GM19043 (cell line): Measurements from ENCODE around the gene RHOXF1.
"Not testable (repeated sequence)": the region's sequence is repeated elsewhere in the genome, so short reads cannot be mapped to it uniquely, and the experiment has no call there.

ENCODE experiments used
- ATAC-seq: cut with Tn5 transposase; IDR thresholded peaks from one replicate; pipeline ENCODE4 v1.9.1; 2021; ENCODE audit warnings: low read depth; ENCODE audit not compliant: unreplicated experiment

RHOXF1 gene

DNA sequence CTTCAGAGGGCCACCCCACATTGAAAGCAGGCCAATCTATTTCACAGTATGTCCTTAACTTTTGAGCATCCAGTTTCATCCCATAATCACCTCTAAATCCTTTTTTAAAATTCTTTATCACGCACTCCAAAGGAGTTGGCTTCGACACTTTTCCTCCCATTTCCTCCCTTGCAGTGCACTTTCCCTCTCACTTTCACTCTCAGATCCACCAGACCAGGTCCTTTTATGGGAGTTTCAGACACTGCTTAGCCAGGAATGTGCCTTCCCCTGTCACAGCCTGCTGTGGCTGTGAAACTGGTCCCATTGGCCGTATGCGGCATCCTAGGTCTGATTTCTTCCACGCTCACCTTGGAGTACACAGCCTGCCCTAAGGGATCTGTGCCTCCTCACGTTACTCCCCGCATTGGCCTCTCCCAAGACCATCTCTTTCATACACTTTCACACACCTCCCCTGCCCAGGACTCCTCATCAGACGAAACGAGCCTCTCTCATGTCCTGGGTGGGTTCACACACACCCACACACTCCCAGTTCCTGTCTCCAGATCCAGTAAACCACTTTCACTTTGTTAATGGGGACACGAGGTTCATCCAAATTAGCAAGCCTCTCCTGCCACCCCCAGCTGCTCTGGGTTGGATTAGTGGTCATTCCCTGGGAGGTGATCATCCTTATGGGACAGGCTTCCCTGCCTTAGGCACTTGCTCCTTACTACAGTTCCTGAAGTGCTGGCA is 28.3 kb downstream of the RHOXF1 start:
- ATAC-seq = no peak

- not testable (repeated sequence) for ATAC-seq
Measured at GRCh38 chrX:120085553-120086185, 30.0 kb downstream of the RHOXF1 start.

- not testable (repeated sequence) for ATAC-seq
Measured at GRCh38 chrX:120077590-120077989, 38.1 kb downstream of the RHOXF1 start, which contains the start of gene RHOXF2B. TSS of gene RHOXF2B (minus strand) at chrX:120077690. CDS start at chrX:120077552, 138 bp downstream.

GRCh38 chrX:120066169-120066568 is 49.5 kb downstream of the RHOXF1 start:
- ATAC-seq = not testable (repeated sequence)
